Bone marrow (tissue), 2 donors: ENCODE results near the gene SMIM35.
"Not testable (repeated sequence)": the region's sequence is repeated elsewhere in the genome, so short reads cannot be mapped to it uniquely, and the experiment has no call there.

Experiments used
- DNase-seq, 2 donors: peaks; one replicate each; lab custom pipeline; 2025; lab: John Stamatoyannopoulos, UW

The SMIM35 gene

GRCh38 chr11:118027694-118028093 lies 59.1 kb downstream of the SMIM35 start:
- no peak for DNase-seq

GRCh38 chr11:118021146-118021545 lies 65.6 kb downstream of the SMIM35 start:
- DNase-seq = no peak

- no peak for DNase-seq
Observed at GRCh38 chr11:118018401-118018800, 68.4 kb downstream of the SMIM35 start.

GRCh38 chr11:118017631-118018315 lies 69.0 kb downstream of the SMIM35 start:
- no peak for DNase-seq

- no peak for DNase-seq
Observed at GRCh38 chr11:118017111-118017510, 69.7 kb downstream of the SMIM35 start.

- peak in 1 of 2 donors; percentile 15 for DNase-seq
Observed at GRCh38 chr11:118016104-118016503, 70.7 kb downstream of the SMIM35 start.

- DNase-seq = no peak
Observed at GRCh38 chr11:118015385-118015841, 71.3 kb downstream of the SMIM35 start.

- DNase-seq = no peak
Observed at GRCh38 chr11:118014022-118014421, 72.7 kb downstream of the SMIM35 start.

- DNase-seq = peak; percentile 57 to 97
Observed at GRCh38 chr11:118012083-118012669, 74.6 kb downstream of the SMIM35 start.

- DNase-seq = peak; percentile 58 to 85
Observed at GRCh38 chr11:118010738-118011461, 75.9 kb downstream of the SMIM35 start.

GRCh38 chr11:118009864-118010737 lies 76.7 kb downstream of the SMIM35 start:
- DNase-seq = no peak

- DNase-seq = no peak
Observed at GRCh38 chr11:118008271-118008911, 78.4 kb downstream of the SMIM35 start.

GRCh38 chr11:118007563-118008270 lies 79.0 kb downstream of the SMIM35 start:
- not testable (repeated sequence) for DNase-seq

GRCh38 chr11:118007040-118007439 lies 79.7 kb downstream of the SMIM35 start:
- DNase-seq = no peak

GRCh38 chr11:118006153-118006534 lies 80.6 kb downstream of the SMIM35 start:
- DNase-seq = no peak

GRCh38 chr11:118005224-118006152 lies 81.3 kb downstream of the SMIM35 start:
- no peak for DNase-seq

GRCh38 chr11:118004543-118005223 lies 82.1 kb downstream of the SMIM35 start:
- no peak for DNase-seq

GRCh38 chr11:118003456-118003855 lies 83.3 kb downstream of the SMIM35 start:
- no peak for DNase-seq
